RPMI8226 (cell line): ENCODE data around the gene ADAMTSL5.
A peak's percentile ranks its signal among the peaks of the same experiment; 100 is the strongest.
"Not testable (repeated sequence)": the region's sequence is repeated elsewhere in the genome, so short reads cannot be mapped to it uniquely, and the experiment has no call there.

Experiments
- DNase-seq: peaks from one replicate; pipeline ENCODE4 v3.0.0-alpha.2; 2015

The ADAMTSL5 gene

GRCh38 chr19:1477056-1477455 lies 35.8 kb downstream of the ADAMTSL5 start:
- DNase-seq = not testable (repeated sequence)

DNA sequence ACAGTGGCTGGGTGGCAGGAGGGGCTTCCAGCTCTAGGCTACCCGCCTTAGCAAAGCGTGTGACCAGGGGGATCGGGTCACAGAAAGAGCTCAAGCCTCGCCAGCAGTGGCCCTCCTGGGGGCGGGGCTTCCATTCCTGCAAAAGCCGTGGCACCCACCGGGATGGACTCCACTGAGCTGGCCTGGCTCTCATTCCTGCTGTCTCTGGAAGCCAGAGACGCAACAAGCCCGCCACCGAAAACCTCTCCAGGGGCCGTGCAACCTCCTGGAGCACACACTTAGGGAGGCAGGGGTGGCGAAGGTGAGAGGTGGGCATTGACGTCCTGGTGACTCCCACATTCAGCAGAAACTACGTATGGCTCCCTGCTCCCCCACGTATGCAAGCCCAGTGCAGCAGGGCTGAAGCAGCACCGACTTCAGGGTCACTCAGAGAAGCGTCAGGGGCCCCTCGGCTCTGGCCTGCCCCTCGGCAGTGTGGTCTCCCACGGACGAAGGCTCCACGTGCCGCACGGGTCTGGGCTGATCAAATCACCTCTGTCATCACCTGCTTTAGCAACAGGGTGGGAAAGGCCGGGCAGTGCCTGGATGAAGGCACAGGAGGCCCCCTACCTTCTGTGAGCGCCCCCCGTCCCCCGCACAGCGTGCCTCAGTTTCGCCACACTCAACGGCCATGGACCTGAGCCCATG lies 36.9 kb downstream of the ADAMTSL5 start:
- DNase-seq = no peak

DNA sequence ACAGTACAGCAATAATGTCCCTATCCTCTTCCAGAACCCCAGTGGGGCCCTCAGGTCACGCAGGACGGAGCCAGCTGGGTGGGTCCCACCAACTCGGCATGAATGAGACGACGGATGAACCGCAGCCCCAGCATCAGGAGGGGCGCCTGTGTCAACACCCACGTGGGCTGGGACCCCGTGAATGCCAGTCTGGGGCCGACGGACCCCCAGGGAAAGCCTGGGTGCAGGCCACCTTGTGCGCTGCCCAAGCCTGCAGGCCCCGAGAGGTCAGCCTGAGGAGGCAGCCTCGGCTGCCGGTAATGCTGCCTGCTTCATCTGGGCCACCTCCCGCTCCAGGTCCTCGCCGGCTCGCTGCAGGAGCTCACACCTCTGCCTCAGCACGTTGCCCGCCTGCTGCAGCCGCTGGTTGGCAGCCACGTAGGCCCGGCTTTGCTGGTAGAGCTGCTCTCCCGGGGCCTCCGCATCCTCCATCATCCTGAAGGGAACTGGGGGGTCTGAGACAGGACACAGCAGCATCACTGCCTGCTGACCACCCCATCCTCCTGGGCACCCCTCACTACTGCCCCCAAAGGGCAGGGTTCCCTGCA lies 38.0 kb downstream of the ADAMTSL5 start:
- no peak for DNase-seq

GRCh38 chr19:1474011-1474764 lies 38.6 kb downstream of the ADAMTSL5 start:
- no peak for DNase-seq

DNA sequence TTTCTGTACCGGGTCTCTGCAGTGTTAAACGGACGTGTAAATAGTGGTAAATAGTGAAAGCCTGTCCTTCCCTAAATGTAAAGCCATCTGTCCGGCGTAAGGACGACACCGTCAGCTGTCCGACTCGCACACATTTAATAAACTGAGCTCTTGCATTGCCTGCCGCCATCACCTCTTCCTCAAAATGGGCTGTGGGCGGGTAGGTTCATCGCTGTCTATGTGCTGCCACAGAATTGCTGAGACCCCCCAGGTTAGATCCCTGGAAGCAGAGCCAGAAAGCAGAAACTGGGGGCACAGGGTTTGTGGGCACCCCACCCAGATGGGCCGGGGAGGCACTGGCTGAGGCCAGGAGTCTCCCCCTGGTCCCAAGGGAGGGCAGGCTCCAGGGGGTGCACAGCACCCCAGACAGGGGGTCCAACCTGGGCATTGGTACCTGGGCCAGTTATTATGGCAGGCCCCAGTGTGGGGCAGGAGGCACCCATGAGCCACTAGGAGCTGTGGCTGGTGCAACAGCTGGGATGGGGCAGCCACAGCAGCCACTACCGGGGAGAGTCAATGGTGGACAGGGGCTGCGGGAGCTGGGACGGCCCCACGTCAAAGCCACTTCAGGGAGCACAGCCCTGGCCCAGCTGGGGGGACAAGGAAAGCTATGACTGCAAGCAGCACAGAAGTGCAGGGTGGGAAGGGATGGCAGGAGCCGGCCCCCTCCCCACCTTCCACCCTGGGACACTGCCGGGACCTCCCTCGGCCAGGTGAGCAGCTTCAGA lies 39.6 kb downstream of the ADAMTSL5 start:
- DNase-seq = no peak

- DNase-seq = no peak
Measured at GRCh38 chr19:1472231-1473084, 40.4 kb downstream of the ADAMTSL5 start.

DNA sequence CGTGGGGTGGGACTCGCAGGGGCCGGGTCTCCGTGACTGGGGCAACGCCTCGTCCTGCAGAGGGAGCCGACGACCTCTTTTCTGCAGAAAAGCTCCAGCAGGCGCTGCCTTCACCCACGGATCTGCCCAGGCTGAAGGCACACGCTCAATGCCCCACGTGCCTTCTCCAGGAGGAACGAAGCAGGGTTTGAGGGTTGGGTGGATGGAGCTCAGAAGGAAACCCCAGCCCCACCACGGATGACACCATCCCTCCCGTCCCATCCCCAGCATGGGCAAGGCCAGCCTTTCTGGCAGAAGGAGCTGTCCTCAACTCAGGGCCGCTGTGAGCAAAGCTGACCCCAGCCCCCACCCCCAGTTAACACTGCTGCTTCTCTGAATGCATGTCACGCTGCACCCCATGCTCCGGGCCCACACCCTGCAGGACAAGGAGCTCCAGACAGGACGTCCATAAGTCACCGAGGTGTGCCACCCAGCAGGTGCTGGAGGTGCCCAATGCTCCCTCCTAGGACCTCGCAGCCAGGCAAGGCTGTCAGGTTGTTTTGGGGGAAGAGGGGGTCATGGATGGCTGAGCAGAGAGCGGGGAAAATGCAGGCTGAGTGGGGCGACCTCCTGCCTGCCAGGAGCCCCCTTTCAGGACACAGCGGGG lies 41.2 kb downstream of the ADAMTSL5 start:
- DNase-seq = peak; percentile 55

DNA sequence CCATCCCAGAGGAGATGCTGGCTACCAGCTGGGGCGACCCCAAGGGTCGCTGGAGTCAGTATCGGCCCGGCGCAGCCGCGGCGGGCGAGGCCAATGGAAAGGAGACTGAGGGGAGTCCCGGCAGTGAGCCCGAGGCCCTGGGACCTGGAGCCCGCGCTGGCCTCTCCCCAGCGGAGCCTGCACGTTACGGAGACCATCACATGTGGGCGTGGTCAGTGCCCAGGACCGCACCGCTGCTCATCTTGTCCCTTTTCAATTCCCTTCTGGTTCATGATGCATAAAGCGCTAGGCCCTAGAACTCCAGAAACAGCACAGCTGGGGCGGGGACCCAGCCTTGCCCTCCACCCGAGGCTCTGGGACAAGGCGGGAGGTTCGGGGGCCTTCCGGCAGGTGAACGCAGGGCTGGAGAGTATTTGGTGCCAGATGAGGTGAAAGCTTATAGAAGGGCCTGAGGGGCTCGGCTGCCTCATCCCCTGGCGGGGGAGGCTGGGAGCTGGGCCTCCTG lies 41.8 kb downstream of the ADAMTSL5 start:
- peak; percentile 80 for DNase-seq

GRCh38 chr19:1470305-1471009 lies 42.4 kb downstream of the ADAMTSL5 start:
- peak; percentile 92 for DNase-seq

- no peak for DNase-seq
Measured at GRCh38 chr19:1470055-1470304, 42.8 kb downstream of the ADAMTSL5 start.

DNA sequence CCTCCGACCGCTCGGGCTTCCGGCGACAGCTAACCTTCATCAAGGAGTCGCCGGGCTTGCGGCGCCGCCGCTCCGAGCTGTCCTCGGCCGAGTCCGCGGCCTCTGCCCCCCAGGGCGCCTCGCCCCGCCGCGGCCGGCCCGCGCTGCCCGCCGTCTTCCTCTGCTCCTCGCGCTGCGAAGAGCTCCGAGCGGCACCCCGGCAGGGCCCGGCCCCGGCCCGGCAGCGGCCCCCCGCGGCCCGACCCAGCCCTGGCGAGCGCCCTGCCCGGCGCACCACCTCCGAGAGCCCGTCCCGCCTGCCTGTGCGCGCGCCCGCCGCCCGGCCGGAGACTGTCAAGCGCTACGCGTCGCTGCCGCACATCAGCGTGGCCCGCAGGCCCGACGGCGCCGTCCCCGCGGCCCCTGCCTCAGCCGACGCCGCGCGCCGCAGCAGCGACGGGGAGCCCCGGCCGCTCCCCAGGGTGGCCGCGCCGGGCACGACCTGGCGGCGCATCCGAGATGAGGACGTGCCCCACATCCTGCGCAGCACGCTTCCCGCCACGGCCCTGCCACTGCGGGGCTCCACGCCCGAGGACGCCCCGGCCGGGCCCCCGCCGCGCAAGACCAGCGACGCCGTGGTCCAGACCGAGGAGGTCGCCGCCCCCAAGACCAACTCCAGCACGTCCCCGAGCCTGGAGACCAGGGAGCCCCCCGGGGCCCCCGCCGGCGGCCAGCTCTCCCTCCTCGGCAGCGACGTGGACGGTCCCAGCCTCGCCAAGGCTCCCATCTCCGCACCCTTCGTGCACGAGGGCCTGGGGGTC lies 43.4 kb downstream of the ADAMTSL5 start:
- peak; percentile 73 for DNase-seq

- DNase-seq = peak; percentile 74
Measured at GRCh38 chr19:1468821-1469254, 44.0 kb downstream of the ADAMTSL5 start.

DNA sequence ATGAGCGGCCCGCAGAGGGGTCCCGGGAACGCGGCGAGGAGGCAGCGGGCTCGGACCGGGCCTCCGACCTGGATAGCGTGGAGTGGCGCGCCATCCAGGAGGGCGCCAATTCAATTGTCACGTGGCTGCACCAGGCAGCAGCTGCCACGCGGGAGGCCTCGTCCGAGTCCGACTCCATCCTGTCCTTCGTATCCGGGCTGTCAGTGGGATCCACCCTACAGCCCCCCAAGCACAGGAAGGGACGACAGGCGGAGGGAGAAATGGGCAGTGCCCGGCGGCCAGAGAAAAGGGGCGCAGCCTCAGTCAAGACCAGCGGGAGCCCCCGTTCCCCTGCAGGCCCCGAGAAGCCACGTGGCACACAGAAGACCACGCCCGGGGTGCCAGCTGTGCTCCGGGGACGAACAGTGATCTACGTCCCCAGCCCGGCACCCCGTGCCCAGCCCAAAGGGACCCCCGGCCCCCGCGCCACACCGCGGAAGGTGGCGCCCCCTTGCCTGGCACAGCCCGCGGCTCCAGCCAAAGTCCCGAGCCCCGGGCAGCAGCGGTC lies 44.5 kb downstream of the ADAMTSL5 start:
- DNase-seq = peak; percentile 68

GRCh38 chr19:1467490-1468273 lies 45.1 kb downstream of the ADAMTSL5 start:
- DNase-seq = no peak

- DNase-seq = no peak
Measured at GRCh38 chr19:1467215-1467489, 45.7 kb downstream of the ADAMTSL5 start.

DNA sequence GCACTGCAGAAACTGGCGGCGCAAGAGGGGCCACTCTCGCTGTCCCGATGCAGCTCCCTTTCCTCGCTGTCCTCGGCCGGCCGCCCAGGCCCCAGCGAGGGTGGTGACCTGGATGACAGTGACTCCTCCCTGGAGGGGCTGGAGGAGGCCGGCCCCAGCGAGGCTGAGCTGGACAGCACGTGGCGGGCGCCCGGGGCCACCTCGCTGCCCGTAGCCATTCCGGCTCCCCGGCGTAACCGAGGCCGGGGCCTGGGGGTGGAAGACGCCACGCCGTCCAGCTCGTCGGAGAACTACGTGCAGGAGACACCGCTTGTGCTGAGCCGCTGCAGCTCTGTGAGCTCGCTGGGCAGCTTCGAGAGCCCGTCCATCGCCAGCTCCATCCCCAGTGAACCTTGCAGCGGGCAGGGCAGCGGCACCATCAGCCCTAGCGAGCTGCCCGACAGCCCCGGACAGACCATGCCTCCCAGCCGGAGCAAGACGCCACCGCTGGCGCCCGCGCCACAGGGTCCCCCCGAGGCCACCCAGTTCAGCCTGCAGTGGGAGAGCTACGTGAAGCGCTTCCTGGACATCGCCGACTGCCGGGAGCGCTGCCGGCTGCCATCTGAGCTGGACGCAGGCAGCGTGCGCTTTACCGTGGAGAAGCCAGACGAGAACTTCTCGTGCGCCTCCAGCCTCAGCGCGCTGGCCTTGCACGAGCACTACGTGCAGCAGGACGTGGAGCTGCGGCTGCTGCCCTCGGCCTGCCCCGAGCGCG lies 46.2 kb downstream of the ADAMTSL5 start:
- no peak for DNase-seq

GRCh38 chr19:1466018-1466460 lies 46.8 kb downstream of the ADAMTSL5 start:
- DNase-seq = no peak

DNA sequence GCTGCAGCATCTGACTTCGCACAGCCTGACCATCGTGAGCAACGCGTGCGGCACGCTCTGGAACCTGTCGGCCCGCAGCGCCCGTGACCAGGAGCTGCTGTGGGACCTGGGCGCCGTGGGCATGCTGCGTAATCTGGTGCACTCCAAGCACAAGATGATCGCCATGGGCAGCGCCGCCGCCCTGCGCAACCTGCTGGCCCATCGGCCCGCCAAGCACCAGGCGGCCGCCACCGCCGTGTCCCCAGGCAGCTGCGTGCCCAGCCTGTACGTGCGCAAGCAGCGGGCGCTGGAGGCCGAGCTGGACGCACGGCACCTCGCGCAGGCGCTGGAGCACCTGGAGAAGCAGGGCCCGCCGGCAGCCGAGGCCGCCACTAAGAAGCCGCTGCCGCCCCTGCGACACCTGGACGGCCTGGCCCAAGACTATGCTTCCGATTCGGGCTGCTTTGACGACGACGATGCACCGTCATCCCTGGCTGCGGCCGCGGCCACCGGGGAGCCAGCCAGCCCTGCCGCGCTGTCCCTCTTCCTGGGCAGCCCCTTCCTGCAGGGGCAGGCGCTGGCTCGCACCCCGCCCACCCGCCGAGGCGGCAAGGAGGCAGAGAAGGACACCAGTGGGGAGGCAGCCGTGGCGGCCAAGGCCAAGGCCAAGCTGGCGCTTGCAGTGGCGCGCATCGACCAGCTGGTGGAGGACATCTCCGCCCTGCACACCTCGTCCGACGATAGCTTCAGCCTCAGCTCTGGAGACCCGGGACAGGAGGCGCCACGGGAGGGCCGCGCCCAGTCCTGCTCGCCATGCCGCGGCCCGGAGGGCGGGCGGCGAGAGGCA lies 47.4 kb downstream of the ADAMTSL5 start:
- no peak for DNase-seq
